Esophagus squamous epithelium (tissue), 5 donors: ENCODE data around the gene SMIM14. TPM values are rescaled to one million over a fixed set of nuclear protein-coding genes. Genes with fewer than 3 reads are reported as not detected.

ENCODE experiments used
- DNase-seq: peaks from one replicate; lab custom pipeline; 2025; lab: John Stamatoyannopoulos, UW
- H3K27ac ChIP-seq, 4 donors: fragments of 200-600 bp; sonication (generic); one replicate each; pipeline ENCODE4 v1.5.1; 2016 to 2019; ENCODE audit warnings: mild to moderate bottlenecking in 1 of 4
- H3K27me3 ChIP-seq, 4 donors: fragments of 200-600 bp; sonication (generic); 1 replicate in 3 of 4; 2 replicates in 1 of 4; pipeline versions ENCODE4 v1.5.1 to v1.6.0; 2017 to 2021; ENCODE audit warnings: antibody characterized with exemption in 1 of 4
- H3K36me3 ChIP-seq, 3 donors: fragments of 200-600 bp; sonication (generic); one replicate each; pipeline ENCODE4 v1.5.1; 2016 to 2019
- H3K4me1 ChIP-seq, 3 donors: fragments of 200-600 bp; sonication (generic); one replicate each; pipeline ENCODE4 v1.5.1; 2017 to 2019
- H3K4me3 ChIP-seq, 4 donors: fragments of 200-600 bp; sonication (generic); 1 replicate in 3 of 4; 2 replicates in 1 of 4; pipeline ENCODE4 v1.5.1; 2016 to 2019; ENCODE audit warnings: mild to moderate bottlenecking in 2 of 4, moderate library complexity in 1 of 4
- H3K9me3 ChIP-seq, 3 donors: fragments of 200-600 bp; sonication (generic); one replicate each; pipeline ENCODE4 v1.5.1; 2016 to 2019
- CTCF ChIP-seq, 6 experiments: fragments of 450-650 bp in 4 of 6; fragments of 200-600 bp in 2 of 6; sonication (generic) in 2 of 6; IDR thresholded peaks; one replicate each; pipeline ENCODE4 v1.5.1; 2016 to 2019; ENCODE audit warnings: antibody characterized with exemption in 6 of 6, mild to moderate bottlenecking in 4 of 6, moderate library complexity in 4 of 6
- POLR2A ChIP-seq, 4 donors: fragments of 450-650 bp; IDR thresholded peaks; one replicate each; pipeline ENCODE4 v1.6.1; 2017; ENCODE audit warnings: antibody characterized with exemption in 4 of 4, mild to moderate bottlenecking in 4 of 4, moderate library complexity in 3 of 4
- WGBS, 2 donors: methylation state at CpG; one replicate each; pipeline ENCODE4 v1.1.5; 2018; 5-methylcytosine and 5-hydroxymethylcytosine counted together
- intact Hi-C: fragments of 100-400 bp; cut with DNase I; formaldehyde crosslinking; loops from one replicate; pipeline ENCODE4 v1.15.0; 2022
- total RNA-seq, 4 donors: library from RNA; depleted of rRNA; stranded (reverse); fragments of >200 nt; gene quantifications; one replicate each; pipeline ENCODE4 v1.1.0, GENCODE V29; 2016
- donor health status: DM: yes; HTN: yes; CAD: no.

The SMIM14 gene
- total RNA-seq, 4 donors from 2014 or later: 13.2 to 47.2 (median 25.8) TPM

DNA sequence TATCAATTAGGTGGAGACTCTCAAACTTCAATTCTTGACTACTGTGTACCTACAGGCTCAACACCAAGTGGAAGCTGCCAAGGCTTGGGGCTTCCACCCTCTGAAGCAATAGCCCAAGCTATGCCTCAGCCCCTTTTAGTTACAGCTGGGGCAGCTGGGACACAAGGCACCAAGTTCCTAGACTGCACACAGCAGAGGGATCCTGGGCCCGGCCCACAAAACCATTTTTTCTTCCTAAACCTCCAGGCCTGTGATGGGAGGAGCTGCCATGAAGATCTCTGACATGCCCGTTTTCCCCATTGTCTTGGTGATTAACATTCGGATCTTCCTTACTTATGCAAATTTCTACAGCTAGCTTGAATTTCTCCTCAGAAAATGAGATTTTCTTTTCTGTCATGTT is 108.0 kb downstream of the SMIM14 start:
- intact Hi-C loops: no loop called here
- no peak for DNase-seq
- Histone ChIP-seq H3K36me3 (peaks cover 0 to 45% (median 0%) of the 10 kb centered on the region in 3 donors), H3K4me3 (no peak overlapping the region), H3K9me3 (peaks cover 0 to 23% (median 0%) of the 10 kb centered on the region in 3 donors), H3K27me3 (no peaks in the 10 kb centered on the region), H3K27ac (no peak overlapping the region), H3K4me1 (peaks cover 4 to 27% (median 9%) of the 10 kb centered on the region in 3 donors)
- 100% methylated on average over 3 of the region's 3 CpGs for WGBS, 2 donors
- TF ChIP-seq CTCF (IDR thresholded peaks at IDR 0.05) (no peak), POLR2A (IDR thresholded peaks at IDR 0.05) (no peak)

- whole genome bisulfite sequencing, 2 donors: 83 to 95% methylated on average over 2 of the region's 2 CpGs
- no peak for DNase-seq
- Histone ChIP-seq H3K9me3 (peaks cover 0 to 23% (median 0%) of the 10 kb centered on the region in 3 donors), H3K36me3 (peaks cover 0 to 41% (median 0%) of the 10 kb centered on the region in 3 donors), H3K27me3 (no peaks in the 10 kb centered on the region), H3K4me1 (peaks cover 4 to 38% (median 10%) of the 10 kb centered on the region in 3 donors), H3K4me3 (no peak overlapping the region), H3K27ac (no peak overlapping the region)
- TF ChIP-seq POLR2A (IDR thresholded peaks at IDR 0.05): no peak
- no peak for TF ChIP-seq CTCF (IDR thresholded peaks at IDR 0.05)
- intact Hi-C loops: no loop called here
These were observed 109.1 kb downstream of the SMIM14 start for GRCh38 chr4:39529534-39529933.

DNA sequence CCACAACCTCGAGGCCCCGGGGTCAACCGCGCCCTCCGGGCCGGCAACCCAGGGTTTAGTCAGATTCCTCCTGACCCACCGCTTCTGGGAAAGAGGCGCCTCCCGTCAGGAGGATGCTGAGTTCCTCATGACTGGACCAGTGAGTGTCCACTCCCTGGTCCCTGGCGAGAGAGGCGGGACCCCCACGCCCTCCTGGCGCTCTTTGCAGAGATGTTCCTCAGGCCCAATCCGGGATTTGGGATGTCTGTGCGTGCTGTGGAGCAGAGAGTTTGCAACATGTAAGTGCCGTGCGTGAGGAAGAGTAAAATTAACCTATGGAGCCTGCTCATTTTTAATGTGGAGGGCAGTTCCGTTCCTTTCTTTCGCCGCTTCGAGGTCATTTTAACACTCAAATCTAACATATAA is 110.6 kb downstream of the SMIM14 start:
- H3K36me3 ChIP-seq: peaks cover 0 to 26% (median 0%) of the 10 kb centered on the region in 3 donors
- H3K4me1 ChIP-seq: peaks cover 4 to 53% (median 14%) of the 10 kb centered on the region in 3 donors
- TF ChIP-seq POLR2A (IDR thresholded peaks at IDR 0.05) (no peak), CTCF (IDR thresholded peaks at IDR 0.05) (no peak)
- intact Hi-C loops: no loop called here
- DNase-seq: no peak
- peak overlapping the region; percentile 94 to 98 (median 96) for H3K27ac ChIP-seq
- peaks cover 0 to 23% (median 0%) of the 10 kb centered on the region in 3 donors for H3K9me3 ChIP-seq
- 5 to 9% methylated on average over 8 to 9 of the region's 21 CpGs for WGBS, 2 donors
- H3K4me3 ChIP-seq: peak overlapping the region; percentile 85 to 96 (median 90)
- no peaks in the 10 kb centered on the region for H3K27me3 ChIP-seq

DNA sequence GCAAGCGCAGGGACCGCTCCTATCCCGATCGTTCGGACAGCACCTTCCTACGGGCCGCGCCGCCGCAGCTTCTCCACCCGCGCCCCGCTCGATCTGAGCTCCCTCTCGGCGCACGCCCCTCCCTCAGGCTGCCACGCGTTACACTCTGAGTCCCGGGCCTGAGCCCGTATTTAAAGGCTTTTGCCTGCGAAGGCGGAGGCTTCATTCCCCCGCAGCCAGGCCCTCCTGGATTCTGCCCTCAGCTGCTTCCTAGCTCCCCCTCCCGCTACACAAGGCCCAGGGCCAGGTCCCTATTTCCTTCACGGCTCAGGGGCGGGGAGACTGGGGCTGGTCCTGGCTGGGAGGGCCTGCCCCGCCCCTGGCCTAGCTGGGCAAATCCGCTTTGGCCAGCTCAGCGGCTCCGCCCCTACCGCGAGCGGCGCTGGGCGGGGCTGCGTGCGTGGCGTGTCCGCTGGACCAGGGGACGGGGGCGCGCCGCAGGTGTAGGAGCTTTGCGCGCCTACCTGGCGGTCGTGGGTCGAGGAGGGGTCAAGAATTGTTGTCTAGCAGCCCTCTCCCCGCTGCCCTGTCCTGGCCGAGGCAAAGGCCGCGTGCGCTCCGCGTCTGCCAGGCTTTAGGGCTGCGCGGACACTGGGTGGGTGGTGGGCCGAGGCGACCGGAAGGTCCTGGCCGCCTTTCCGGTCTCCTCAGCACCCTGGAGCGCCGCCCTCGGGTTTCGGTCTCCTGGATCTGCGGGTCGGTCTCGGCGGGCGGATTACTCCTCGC is 111.2 kb downstream of the SMIM14 start, which contains the start of gene UGDH:
TSS of gene UGDH (minus strand) at position 144 of the 765 bp plus-strand sequence. CDS start 5,927 bp downstream, outside the sequence.
- peaks cover 4 to 59% (median 14%) of the 10 kb centered on the region in 3 donors for H3K4me1 ChIP-seq
- H3K4me3 ChIP-seq: peak within 1 kb of the TSS; percentile 85 to 96 (median 90)
- TF ChIP-seq CTCF (IDR thresholded peaks at IDR 0.05) (peak in 1 of 6 experiments; percentile 11), POLR2A (IDR thresholded peaks at IDR 0.05) (peak in 3 of 4 donors; percentile 82 to 95 (median 89))
- 0% methylated on average over 15 of the region's 73 CpGs; no CpG with 5 or more reads in 1 of the 2 donors for WGBS, 2 donors
- DNase-seq: peak; percentile 71
- peak within 1 kb of the TSS; percentile 94 to 98 (median 96) for H3K27ac ChIP-seq
- peaks cover 0 to 22% (median 0%) of the 10 kb centered on the region in 3 donors for H3K9me3 ChIP-seq
- intact Hi-C loops: no loop called here
- no peaks in the 10 kb centered on the region for H3K27me3 ChIP-seq
- H3K36me3 ChIP-seq: peaks cover 0 to 20% (median 0%) of the 10 kb centered on the region in 3 donors
